GM19452 (cell line): ENCODE results near the gene GOLPH3L.
"Not testable (repeated sequence)": the region's sequence is repeated elsewhere in the genome, so short reads cannot be mapped to it uniquely, and the experiment has no call there.

ENCODE experiments used
- ATAC-seq: cut with Tn5 transposase; IDR thresholded peaks from one replicate; pipeline ENCODE4 v1.9.1; 2021; ENCODE audit not compliant: unreplicated experiment

GOLPH3L gene

GRCh38 chr1:150619576-150620509 is 77.1 kb downstream of the GOLPH3L start:
- ATAC-seq, result no peak

DNA sequence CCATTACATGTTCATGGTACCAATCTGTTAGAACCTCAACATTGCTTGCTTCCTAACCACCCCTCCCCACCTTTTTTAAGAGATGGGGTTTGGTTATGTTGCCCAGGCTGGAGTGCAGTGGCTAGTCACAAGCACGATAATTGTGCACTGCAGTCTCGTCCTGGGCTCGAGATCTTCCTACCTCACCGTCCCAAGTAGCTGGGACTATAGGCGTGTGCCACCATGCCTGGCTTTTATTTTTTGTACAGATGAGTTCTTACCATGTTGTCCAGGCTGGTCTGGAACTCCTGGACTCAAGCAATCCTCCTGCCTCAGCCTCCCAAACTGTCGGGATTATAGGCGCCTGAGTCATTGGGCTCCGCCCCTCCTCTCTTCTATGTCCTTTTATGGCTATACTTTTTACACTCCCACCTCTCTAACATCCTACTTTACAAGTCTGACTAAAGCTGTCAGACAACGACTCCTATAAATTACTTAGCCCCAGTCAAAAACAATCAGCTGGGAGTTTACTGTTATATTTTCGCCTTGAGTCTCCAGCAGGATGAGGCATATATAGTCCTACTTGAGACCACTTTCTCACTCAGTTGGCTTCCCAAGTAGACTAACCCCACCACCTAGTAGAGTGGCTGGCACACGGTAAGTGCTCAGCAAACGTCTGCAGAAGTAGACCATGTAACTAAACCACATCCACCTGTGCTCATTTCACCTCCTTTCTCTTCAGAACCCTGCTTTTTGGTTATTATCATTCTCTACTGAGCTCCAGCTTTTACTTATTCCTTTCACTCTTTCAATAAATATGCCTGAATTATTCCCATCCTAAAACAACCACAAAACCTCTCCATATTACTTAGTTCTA is 81.4 kb downstream of the GOLPH3L start:
- ATAC-seq, result no peak

- peak; percentile 58 for ATAC-seq
Measured at GRCh38 chr1:150613061-150613920, 83.7 kb downstream of the GOLPH3L start.

GRCh38 chr1:150612014-150612345 is 85.0 kb downstream of the GOLPH3L start:
- no peak for ATAC-seq

GRCh38 chr1:150610576-150610975 is 86.4 kb downstream of the GOLPH3L start:
- no peak for ATAC-seq

DNA sequence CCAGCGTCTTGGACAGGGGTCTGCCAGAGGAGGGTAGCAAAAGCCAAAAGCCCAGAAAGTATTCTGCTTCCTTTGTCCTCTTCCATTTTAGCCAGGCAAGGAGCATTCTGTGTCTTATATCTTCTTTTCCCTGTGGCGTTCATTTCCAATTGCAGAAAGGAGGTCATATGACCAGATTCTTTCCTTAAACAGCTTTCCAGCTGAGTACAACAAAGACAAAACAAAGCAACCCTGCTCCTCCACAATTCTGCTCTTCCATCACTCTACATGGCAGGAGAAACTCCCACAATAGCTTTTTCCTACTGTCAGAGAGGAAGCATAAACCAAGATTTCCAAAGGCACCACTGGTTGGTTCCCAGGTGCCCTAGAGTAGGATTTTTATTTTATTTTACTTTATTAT is 87.2 kb downstream of the GOLPH3L start:
- no peak for ATAC-seq

- ATAC-seq, result no peak
Measured at GRCh38 chr1:150606463-150607142, 90.4 kb downstream of the GOLPH3L start.

DNA sequence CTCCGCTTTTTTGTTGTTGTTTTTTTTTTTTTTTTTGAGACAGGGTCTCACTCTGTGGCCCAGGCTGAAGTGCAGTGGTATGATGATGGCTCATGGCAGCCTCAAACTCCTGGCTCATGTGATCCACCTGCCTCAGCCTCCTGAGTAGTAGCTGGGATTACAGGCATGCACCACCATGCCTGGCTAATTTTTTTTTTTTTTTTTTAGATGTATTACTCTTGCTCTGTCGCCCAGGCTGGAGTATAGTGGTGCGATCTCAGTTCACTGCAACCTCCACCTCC is 91.6 kb downstream of the GOLPH3L start:
- not testable (repeated sequence) for ATAC-seq

GRCh38 chr1:150604226-150604588 is 92.7 kb downstream of the GOLPH3L start:
- ATAC-seq, result no peak

DNA sequence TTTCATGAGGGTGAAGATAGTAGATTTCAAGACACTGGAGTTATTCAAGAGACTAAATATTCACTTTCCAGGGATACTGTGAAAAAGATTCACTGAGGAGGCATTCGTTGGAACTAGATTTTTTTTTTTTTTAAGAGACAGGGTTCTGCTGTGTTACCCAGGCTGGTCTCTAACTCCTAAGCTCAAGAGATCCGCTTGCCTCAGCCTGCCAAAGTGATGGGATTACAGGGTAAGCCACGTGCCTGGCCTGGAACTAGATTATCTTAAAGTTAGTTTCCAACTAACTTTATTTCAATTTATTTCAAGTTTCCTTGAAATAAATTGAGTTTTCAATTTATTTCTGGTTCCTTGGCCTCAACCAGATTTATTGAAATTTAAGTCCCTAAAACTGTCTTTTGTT is 93.2 kb downstream of the GOLPH3L start:
- ATAC-seq, result no peak

DNA sequence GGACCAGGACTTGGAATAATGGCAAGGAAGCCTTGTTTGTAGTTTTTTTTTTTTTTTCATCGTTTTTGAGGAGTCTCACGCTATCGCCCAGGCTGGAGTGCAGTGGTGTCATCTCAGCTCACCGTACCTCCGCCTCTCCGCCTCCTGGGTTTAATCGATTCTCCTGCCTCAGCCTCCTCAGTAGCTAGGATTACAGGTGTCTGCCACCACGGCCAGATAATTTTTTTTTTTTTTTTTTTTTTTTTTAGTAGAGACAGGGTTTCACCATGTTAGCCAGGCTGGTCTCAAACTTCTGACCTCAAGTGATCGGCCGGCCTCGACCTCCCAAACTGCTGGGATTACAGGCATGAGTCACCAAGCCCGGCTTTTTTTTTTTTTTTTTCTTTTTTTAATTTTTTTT is 94.6 kb downstream of the GOLPH3L start:
- not testable (repeated sequence) for ATAC-seq

DNA sequence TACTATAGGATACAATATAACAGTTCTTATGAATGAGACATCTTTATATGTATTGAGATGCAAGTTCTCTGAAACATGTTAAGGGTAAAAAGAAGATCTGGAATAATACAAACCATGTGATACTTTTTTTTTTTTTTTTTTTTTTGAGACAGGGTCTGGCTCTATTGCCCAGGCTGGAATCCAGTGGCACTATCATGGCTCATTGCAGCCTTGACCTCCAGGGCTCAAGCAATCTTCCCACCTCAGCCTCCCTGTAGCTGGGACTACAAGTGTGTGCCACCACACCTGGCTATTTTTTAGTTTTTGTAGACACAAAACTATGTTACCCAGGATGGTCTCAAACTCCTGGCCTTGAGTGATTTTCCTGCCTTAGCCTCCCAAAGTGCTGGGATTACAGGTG is 95.4 kb downstream of the GOLPH3L start:
- no peak for ATAC-seq

GRCh38 chr1:150598346-150598745 is 98.6 kb downstream of the GOLPH3L start:
- not testable (repeated sequence) for ATAC-seq

- ATAC-seq, result no peak
Measured at GRCh38 chr1:150596976-150597375, 100.0 kb downstream of the GOLPH3L start.
